ENCODE results near the gene OGA. TPM values are rescaled to one million over a fixed set of nuclear protein-coding genes. Genes with fewer than 3 reads are reported as not detected.

OGA gene
- total and polyA plus RNA-seq, 2 donors (not counting 3 experiments of a cell fraction or from before 2014, with no cell fraction given), result 30.8 to 118 TPM

DNA sequence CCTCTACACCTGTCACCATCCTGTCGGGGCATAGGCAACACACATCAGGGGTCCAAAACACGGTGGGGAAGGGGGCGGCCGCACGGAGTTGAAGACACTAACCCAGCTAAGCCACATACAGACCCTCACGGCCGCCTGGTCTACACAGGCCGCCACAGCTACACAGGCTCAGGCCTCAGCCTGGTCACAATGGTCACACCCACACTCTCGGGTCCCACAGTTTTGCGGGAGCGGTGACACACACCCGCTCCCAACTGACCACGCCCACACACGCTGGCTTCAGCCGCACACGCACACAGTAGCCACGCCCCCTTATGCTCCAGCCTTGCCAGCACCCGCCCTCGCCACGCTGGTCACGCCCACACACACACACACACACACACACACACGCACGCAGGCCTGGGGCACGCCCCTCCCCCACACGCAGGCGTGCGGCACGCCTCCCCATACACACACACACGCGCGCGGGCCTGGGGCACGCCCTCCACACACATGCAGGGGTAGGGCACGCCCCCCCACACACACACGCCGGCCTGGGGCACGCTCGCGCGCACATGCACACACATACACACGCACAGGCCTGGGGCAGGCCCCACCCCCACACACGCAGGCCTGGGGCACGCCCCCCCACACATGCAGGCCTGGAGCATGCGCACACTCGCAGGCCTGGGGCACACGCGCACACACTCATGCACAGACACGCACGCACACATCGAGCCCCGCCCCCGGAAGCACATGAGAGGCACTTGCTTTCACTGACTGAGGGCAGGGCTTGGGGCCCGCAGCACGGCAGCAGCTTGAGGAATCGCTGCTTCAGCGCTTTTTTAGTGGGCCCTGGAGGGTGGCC lies 12.3 kb upstream of the OGA start:
- POLR2A ChIA-PET, result interaction anchor here (1.3 kb wide), 1 partner anchor 12 kb away, joined by 3 read pairs; the partner anchor contains the start of gene OGA
- peak overlapping the region in 2 of 3 experiments; percentile 25 to 64 for H3K4me3 ChIP-seq (replicated peaks in 1 of 3; ENCODE audit: insufficient read depth in 1 of 3, low read depth in 1 of 3, low read length in 3 of 3)
- BruUV-seq (replicated peaks), result no TSS peak
- H3K4me1 ChIP-seq (ENCODE audit: control insufficient read depth, extremely low read depth, insufficient read depth, low read length), result peaks cover 11% of the 10 kb centered on the region
- TF ChIP-seq MYC (IDR thresholded peaks at IDR 0.05; ENCODE audit: low read depth, low read length) (peak; percentile 82), POLR2AphosphoS5 (IDR thresholded peaks at IDR 0.05; ENCODE audit: insufficient read depth, low read depth, low read length) (peak; percentile 44), EZH2 (IDR thresholded peaks at IDR 0.05; ENCODE audit: borderline replicate concordance, low read depth, low read length, severe bottlenecking) (no peak)
- TF ChIP-seq, protein P1, sequence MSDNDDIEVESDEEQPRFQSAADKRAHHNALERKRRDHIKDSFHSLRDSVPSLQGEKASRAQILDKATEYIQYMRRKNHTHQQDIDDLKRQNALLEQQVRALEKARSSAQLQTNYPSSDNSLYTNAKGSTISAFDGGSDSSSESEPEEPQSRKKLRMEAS (IDR thresholded peaks at IDR 0.05; ENCODE audit: insufficient read depth, insufficient read length), result peak; percentile 47
- no peaks in the 10 kb centered on the region for H3K9me3 ChIP-seq (replicated peaks; ENCODE audit: control insufficient read depth, insufficient read depth, low read length)
- peak overlapping the region; percentile 39 for H2AFZ ChIP-seq (ENCODE audit: low read depth, low read length)
- H3K9ac ChIP-seq (replicated peaks; ENCODE audit: extremely low read depth, insufficient read depth, low read length), result peak overlapping the region; percentile 26
- peak; percentile 89 for FAIRE-seq
- dilution Hi-C loops (cut with MboI; ENCODE audit: extremely low pct_ligation_motif_present, low sequenced_read_pairs) (no loop called here), intact Hi-C loops (cut with micrococcal nuclease) (loop anchor here (1.0 kb wide), 2 partner anchors 9 to 12 kb away; partner anchors contain the start of gene OGA)
- DNase-seq (ENCODE audit: low read depth, low spot score), result peak; percentile 91
- CTCF ChIA-PET, result interaction anchor here (1.3 kb wide), 1 partner anchor 13 kb away, joined by 3 read pairs; the partner anchor contains the start of gene OGA
- H3K9me1 ChIP-seq (replicated peaks; ENCODE audit: control insufficient read depth, extremely low read depth, insufficient read depth, low read length), result no peaks in the 10 kb centered on the region
- H4K20me1 ChIP-seq (replicated peaks; ENCODE audit: control insufficient read depth, extremely low read depth, insufficient read depth, low read length), result no peaks in the 10 kb centered on the region
- H3K27me3 ChIP-seq (ENCODE audit: control insufficient read depth in 2 of 2, insufficient read depth in 2 of 2, low read length in 2 of 2), result no peaks in the 10 kb centered on the region
- H3K36me3 ChIP-seq (ENCODE audit: control insufficient read depth in 2 of 2, extremely low read depth in 1 of 2, insufficient read depth in 2 of 2, low read length in 2 of 2), result no peaks in the 10 kb centered on the region
- H3K27ac ChIP-seq (ENCODE audit: insufficient read depth, low read depth, low read length), result no peak overlapping the region
- peak overlapping the region; percentile 38 for H3K4me2 ChIP-seq (ENCODE audit: insufficient read depth, low read length)
- no peaks in the 10 kb centered on the region for H3K79me2 ChIP-seq (ENCODE audit: control insufficient read depth, insufficient read depth, low read length)
